Measurements from ENCODE around the gene ZNF318. TPM values are rescaled to one million over a fixed set of nuclear protein-coding genes. Genes with fewer than 3 reads are reported as not detected.
"Not testable (repeated sequence)": the region's sequence is repeated elsewhere in the genome, so short reads cannot be mapped to it uniquely, and the experiment has no call there.

ZNF318 gene
- total RNA-seq, 1 donor from 2014 or later: 159 TPM

- POLR2A ChIA-PET: no interaction called here
- Mint-ChIP-seq H3K9me3 (no peaks in the 10 kb centered on the region), H3K4me1 (no peaks in the 10 kb centered on the region)
These were observed 43.1 kb upstream of the ZNF318 start for GRCh38 chr6:43412541-43412940.

GRCh38 chr6:43410776-43411175, 41.3 kb upstream of the ZNF318 start:
- H3K27ac Mint-ChIP-seq; intact Hi-C loops (cut with micrococcal nuclease); CTCF ChIA-PET; POLR2A ChIA-PET; H3K9me3 Mint-ChIP-seq; ATAC-seq (ENCODE audit: low read depth); H3K4me3 Mint-ChIP-seq; DNase-seq; H3K36me3 Mint-ChIP-seq (ENCODE audit: low read depth); H3K4me1 Mint-ChIP-seq: not testable (repeated sequence)
- H3K27me3 Mint-ChIP-seq: peaks cover 15% of the 10 kb centered on the region

More at GRCh38 chr6:43412541-43412940, 43.1 kb upstream of the ZNF318 start:
- CTCF ChIA-PET: no interaction called here
- intact Hi-C loops (cut with micrococcal nuclease): no loop called here
- DNase-seq (no peak), ATAC-seq (ENCODE audit: low read depth) (no peak)
- no peaks in the 10 kb centered on the region for H3K36me3 Mint-ChIP-seq (ENCODE audit: low read depth)
- H3K27me3 Mint-ChIP-seq: peaks cover 7% of the 10 kb centered on the region
- H3K27ac Mint-ChIP-seq: no peak overlapping the region
- TF ChIP-seq CTCF (IDR thresholded peaks at IDR 0.05): no peak
- H3K4me3 Mint-ChIP-seq: no peak overlapping the region

GRCh38 chr6:43408259-43408658, 38.8 kb upstream of the ZNF318 start:
- CTCF ChIA-PET: no interaction called here
- ATAC-seq (ENCODE audit: low read depth) (no peak), DNase-seq (no peak)
- Mint-ChIP-seq H3K4me1 (no peaks in the 10 kb centered on the region), H3K4me3 (no peak overlapping the region), H3K27me3 (peaks cover 25% of the 10 kb centered on the region), H3K27ac (no peak overlapping the region), H3K36me3 (ENCODE audit: low read depth) (no peaks in the 10 kb centered on the region), H3K9me3 (no peaks in the 10 kb centered on the region)
- POLR2A ChIA-PET: no interaction called here
- intact Hi-C loops (cut with micrococcal nuclease): no loop called here
- TF ChIP-seq CTCF (IDR thresholded peaks at IDR 0.05): no peak

- intact Hi-C loops (cut with micrococcal nuclease): no loop called here
- H3K4me1 Mint-ChIP-seq: no peaks in the 10 kb centered on the region
- H3K9me3 Mint-ChIP-seq: no peaks in the 10 kb centered on the region
- ChIA-PET POLR2A (no interaction called here), CTCF (no interaction called here)
- DNase-seq (no peak), ATAC-seq (ENCODE audit: low read depth) (no peak)
- no peak for TF ChIP-seq CTCF (IDR thresholded peaks at IDR 0.05)
- H3K4me3 Mint-ChIP-seq: no peak overlapping the region
- no peak overlapping the region for H3K27ac Mint-ChIP-seq
- H3K27me3 Mint-ChIP-seq: peaks cover 29% of the 10 kb centered on the region
- H3K36me3 Mint-ChIP-seq (ENCODE audit: low read depth): no peaks in the 10 kb centered on the region
These were observed 37.8 kb upstream of the ZNF318 start for GRCh38 chr6:43407296-43407695.

GRCh38 chr6:43405354-43405753, 35.9 kb upstream of the ZNF318 start:
- Mint-ChIP-seq H3K27me3 (peaks cover 29% of the 10 kb centered on the region), H3K27ac (no peak overlapping the region), H3K9me3 (no peaks in the 10 kb centered on the region), H3K4me3 (no peak overlapping the region), H3K4me1 (no peaks in the 10 kb centered on the region), H3K36me3 (ENCODE audit: low read depth) (no peaks in the 10 kb centered on the region)
- DNase-seq (no peak), ATAC-seq (ENCODE audit: low read depth) (no peak)
- CTCF ChIA-PET: no interaction called here
- TF ChIP-seq CTCF (IDR thresholded peaks at IDR 0.05): no peak
- POLR2A ChIA-PET: no interaction called here
- intact Hi-C loops (cut with micrococcal nuclease): no loop called here

GRCh38 chr6:43402820-43403219, 33.4 kb upstream of the ZNF318 start:
- H3K9me3 Mint-ChIP-seq: no peaks in the 10 kb centered on the region
- no peak for ATAC-seq (ENCODE audit: low read depth)

More at GRCh38 chr6:43402820-43403219, 33.4 kb upstream of the ZNF318 start:
- no peak for TF ChIP-seq CTCF (IDR thresholded peaks at IDR 0.05)
- Mint-ChIP-seq H3K36me3 (ENCODE audit: low read depth) (no peaks in the 10 kb centered on the region), H3K27ac (no peak overlapping the region), H3K4me1 (peaks cover 4% of the 10 kb centered on the region), H3K4me3 (no peak overlapping the region), H3K27me3 (peaks cover 23% of the 10 kb centered on the region)
- intact Hi-C loops (cut with micrococcal nuclease): no loop called here
- ChIA-PET CTCF (no interaction called here), POLR2A (interaction anchor here (0.8 kb wide), 1 partner anchor 36 kb away, joined by 3 read pairs; no protein-coding TSS in a partner anchor)
- DNase-seq: no peak

Measured in activated B cell treated with CpG ODN at 0.5 μM for 24 hours (primary cell).